ENCODE data around the gene CFAP46.

The CFAP46 gene

GRCh38 chr10:132942101-132943057 is at the start of gene CFAP46:
TSS of gene CFAP46 (minus strand) at chr10:132942570. CDS start at chr10:132942484, 86 bp downstream.
- DNase-seq (ENCODE audit: low read depth): peak; percentile 22

GRCh38 chr10:132991706-132992432 is 49.5 kb upstream of the CFAP46 start:
- DNase-seq (ENCODE audit: low read depth): no peak

- DNase-seq (ENCODE audit: low read depth): no peak
Measured at GRCh38 chr10:132990684-132991545, 48.5 kb upstream of the CFAP46 start.

- DNase-seq (ENCODE audit: low read depth): no peak
Measured at GRCh38 chr10:132989476-132990415, 47.4 kb upstream of the CFAP46 start.

GRCh38 chr10:132988988-132989387 is 46.6 kb upstream of the CFAP46 start:
- DNase-seq (ENCODE audit: low read depth): no peak

- DNase-seq (ENCODE audit: low read depth): peak; percentile 94
Measured at GRCh38 chr10:132987671-132988571, 45.6 kb upstream of the CFAP46 start.

GRCh38 chr10:132986978-132987377 is 44.6 kb upstream of the CFAP46 start:
- DNase-seq (ENCODE audit: low read depth): no peak

GRCh38 chr10:132986576-132986975 is 44.2 kb upstream of the CFAP46 start:
- no peak for DNase-seq (ENCODE audit: low read depth)

GRCh38 chr10:132986076-132986475 is 43.7 kb upstream of the CFAP46 start:
- DNase-seq (ENCODE audit: low read depth): no peak

GRCh38 chr10:132985546-132985900 is 43.2 kb upstream of the CFAP46 start:
- DNase-seq (ENCODE audit: low read depth): no peak

- DNase-seq (ENCODE audit: low read depth): no peak
Measured at GRCh38 chr10:132984801-132985545, 42.6 kb upstream of the CFAP46 start.

GRCh38 chr10:132984008-132984295 is 41.6 kb upstream of the CFAP46 start:
- DNase-seq (ENCODE audit: low read depth): no peak

GRCh38 chr10:132983252-132984007 is 41.1 kb upstream of the CFAP46 start:
- no peak for DNase-seq (ENCODE audit: low read depth)

- DNase-seq (ENCODE audit: low read depth): no peak
Measured at GRCh38 chr10:132982301-132982989, 40.1 kb upstream of the CFAP46 start.

- no peak for DNase-seq (ENCODE audit: low read depth)
Measured at GRCh38 chr10:132981746-132982145, 39.4 kb upstream of the CFAP46 start.

- DNase-seq (ENCODE audit: low read depth): no peak
Measured at GRCh38 chr10:132981173-132981555, 38.8 kb upstream of the CFAP46 start.

- DNase-seq (ENCODE audit: low read depth): no peak
Measured at GRCh38 chr10:132980426-132981172, 38.2 kb upstream of the CFAP46 start.

Data from fibroblast of gingiva (primary cell).